ENCODE measurements around the gene ATG16L2. TPM values are rescaled to one million over a fixed set of nuclear protein-coding genes. Genes with fewer than 3 reads are reported as not detected.

The ATG16L2 gene
- total RNA-seq, 1 experiment from 2014 or later, result 17.3 TPM

DNA sequence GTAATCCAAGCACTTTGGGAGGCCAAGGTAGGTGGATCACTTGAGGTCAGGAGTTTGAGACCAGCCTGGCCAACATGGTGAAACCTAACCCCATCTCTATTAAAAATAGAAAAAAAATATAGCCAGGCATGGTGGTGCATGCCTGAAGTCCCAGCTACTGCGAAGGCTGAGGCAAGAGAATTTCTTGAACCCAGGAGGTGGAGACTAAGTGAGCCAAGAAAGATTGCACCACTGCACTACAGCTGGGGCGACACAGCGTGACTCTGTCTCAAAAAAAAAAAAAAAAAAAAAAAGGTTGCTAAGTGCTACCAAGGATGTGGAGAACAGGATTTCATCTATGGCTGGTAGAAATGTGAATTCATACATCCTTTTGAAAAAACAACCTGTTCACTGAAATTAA, 36.6 kb downstream of the ATG16L2 start:
- no CpG with 5 or more reads among the region's 3 CpGs for WGBS (ENCODE audit: extremely low coverage, insufficient read length, low lambda C conversion rate)
- Histone ChIP-seq H3K4me1 (ENCODE audit: insufficient read depth, low read length) (no peaks in the 10 kb centered on the region), H2BK12ac (ENCODE audit: insufficient read length, low read depth, low read length) (no peak overlapping the region), H2BK120ac (ENCODE audit: low read depth, low read length, poor library complexity, severe bottlenecking) (no peak overlapping the region), H2BK5ac (ENCODE audit: insufficient read length, low read length) (no peak overlapping the region), H2BK15ac (ENCODE audit: low read depth, low read length) (no peak overlapping the region), H3K79me2 (ENCODE audit: insufficient read depth, low read length) (no peaks in the 10 kb centered on the region), H4K8ac (replicated peaks; ENCODE audit: insufficient read length, low read depth, low read length) (no peak overlapping the region), H3K4me2 (ENCODE audit: insufficient read depth, insufficient read length, low read length) (no peak overlapping the region), H4K20me1 (ENCODE audit: control insufficient read depth, insufficient read depth, insufficient read length) (no peaks in the 10 kb centered on the region), H3K23ac (ENCODE audit: insufficient read length, low read depth, low read length) (no peak overlapping the region), H4K5ac (ENCODE audit: insufficient read length, low read depth, low read length) (no peak overlapping the region), H2BK20ac (ENCODE audit: low read depth, low read length, poor library complexity, severe bottlenecking) (no peak overlapping the region), H2AK5ac (ENCODE audit: insufficient read length, low read length) (no peak overlapping the region), H3T11ph (ENCODE audit: low read length) (no peak overlapping the region), H4K91ac (ENCODE audit: insufficient read length, low read depth, low read length) (no peak overlapping the region), H3K23me2 (ENCODE audit: insufficient read length, low read depth, low read length, poor library complexity, severe bottlenecking) (no peaks in the 10 kb centered on the region), H3K79me1 (ENCODE audit: insufficient read depth, low read depth, low read length, poor library complexity, severe bottlenecking) (no peaks in the 10 kb centered on the region), H3K18ac (ENCODE audit: insufficient read length, low read depth, low read length) (no peak overlapping the region), H3K4ac (ENCODE audit: low read depth, low read length) (no peak overlapping the region), H3K27ac (ENCODE audit: insufficient read length, low read depth, low read length) (no peak overlapping the region), H3K14ac (ENCODE audit: insufficient read depth, low read length) (no peak overlapping the region), H3K27me3 (ENCODE audit: insufficient read depth, low read length) (no peaks in the 10 kb centered on the region), H2AFZ (ENCODE audit: low read length) (no peak overlapping the region), H3K9me3 (ENCODE audit: control insufficient read depth, low read depth, low read length) (no peaks in the 10 kb centered on the region), H3K9ac (ENCODE audit: extremely low read depth, insufficient read length, low read length) (no peak overlapping the region), H3K56ac (ENCODE audit: insufficient read length, low read depth, low read length) (no peak overlapping the region)
- no peaks in the 10 kb centered on the region for H3K36me3 Mint-ChIP-seq (ENCODE audit: insufficient read depth in 1 of 3, low read depth in 3 of 3)
- DNase-seq, result no peak
- H3K4me3 Mint-ChIP-seq, result no peak overlapping the region
- H3K9me3 Mint-ChIP-seq, result no peaks in the 10 kb centered on the region
- TF ChIP-seq, protein P1, sequence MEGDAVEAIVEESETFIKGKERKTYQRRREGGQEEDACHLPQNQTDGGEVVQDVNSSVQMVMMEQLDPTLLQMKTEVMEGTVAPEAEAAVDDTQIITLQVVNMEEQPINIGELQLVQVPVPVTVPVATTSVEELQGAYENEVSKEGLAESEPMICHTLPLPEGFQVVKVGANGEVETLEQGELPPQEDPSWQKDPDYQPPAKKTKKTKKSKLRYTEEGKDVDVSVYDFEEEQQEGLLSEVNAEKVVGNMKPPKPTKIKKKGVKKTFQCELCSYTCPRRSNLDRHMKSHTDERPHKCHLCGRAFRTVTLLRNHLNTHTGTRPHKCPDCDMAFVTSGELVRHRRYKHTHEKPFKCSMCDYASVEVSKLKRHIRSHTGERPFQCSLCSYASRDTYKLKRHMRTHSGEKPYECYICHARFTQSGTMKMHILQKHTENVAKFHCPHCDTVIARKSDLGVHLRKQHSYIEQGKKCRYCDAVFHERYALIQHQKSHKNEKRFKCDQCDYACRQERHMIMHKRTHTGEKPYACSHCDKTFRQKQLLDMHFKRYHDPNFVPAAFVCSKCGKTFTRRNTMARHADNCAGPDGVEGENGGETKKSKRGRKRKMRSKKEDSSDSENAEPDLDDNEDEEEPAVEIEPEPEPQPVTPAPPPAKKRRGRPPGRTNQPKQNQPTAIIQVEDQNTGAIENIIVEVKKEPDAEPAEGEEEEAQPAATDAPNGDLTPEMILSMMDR (conservative IDR thresholded peaks at IDR 0.05), result no peak
- no peak overlapping the region for H3K27ac Mint-ChIP-seq
- H3K4me1 Mint-ChIP-seq, result no peaks in the 10 kb centered on the region
- no peaks in the 10 kb centered on the region for H3K27me3 Mint-ChIP-seq (ENCODE audit: low read depth)
